ENCODE results near the gene OR51F1. TPM values are rescaled to one million over a fixed set of nuclear protein-coding genes. Genes with fewer than 3 reads are reported as not detected.
"Not testable (repeated sequence)": the region's sequence is repeated elsewhere in the genome, so short reads cannot be mapped to it uniquely, and the experiment has no call there.

Gene OR51F1
- total RNA-seq, 4 donors from 2014 or later = not detected

GRCh38 chr11:4748438-4748837 is 21.3 kb downstream of the OR51F1 start:
- DNase-seq (ENCODE audit: low spot score in 2 of 2) = no peak
- 63 to 65% methylated on average over 6 of the region's 6 CpGs for WGBS, 2 donors
- TF ChIP-seq CTCF (IDR thresholded peaks at IDR 0.05) = no peak
- no peak for TF ChIP-seq POLR2A (IDR thresholded peaks at IDR 0.05)
- H3K4me3 ChIP-seq (ENCODE audit: low read depth, poor library complexity, severe bottlenecking) = no peak overlapping the region
- intact Hi-C loops (cut with DNase I; ENCODE audit: low total_unique reads) = no loop called here

- TF ChIP-seq CTCF (IDR thresholded peaks at IDR 0.05) (no peak), POLR2A (IDR thresholded peaks at IDR 0.05) (no peak)
- no peak for DNase-seq (ENCODE audit: low spot score in 2 of 2)
- intact Hi-C loops (cut with DNase I; ENCODE audit: low total_unique reads) = no loop called here
- WGBS, 2 donors = 81 to 88% methylated on average over 2 of the region's 2 CpGs
- no peak overlapping the region for H3K4me3 ChIP-seq (ENCODE audit: low read depth, poor library complexity, severe bottlenecking)
These were observed 29.0 kb downstream of the OR51F1 start for GRCh38 chr11:4740735-4741134.

GRCh38 chr11:4727171-4727570 is 42.6 kb downstream of the OR51F1 start:
- DNase-seq (ENCODE audit: low spot score in 2 of 2) = no peak
- TF ChIP-seq CTCF (IDR thresholded peaks at IDR 0.05) = no peak
- TF ChIP-seq POLR2A (IDR thresholded peaks at IDR 0.05) = no peak
- 88 to 91% methylated on average over 2 of the region's 2 CpGs for WGBS, 2 donors
- intact Hi-C loops (cut with DNase I; ENCODE audit: low total_unique reads) = no loop called here
- H3K4me3 ChIP-seq (ENCODE audit: low read depth, poor library complexity, severe bottlenecking) = no peak overlapping the region

- 88 to 91% methylated on average over 33 of the region's 33 CpGs for WGBS, 2 donors
- H3K4me3 ChIP-seq (ENCODE audit: low read depth, poor library complexity, severe bottlenecking); intact Hi-C loops (cut with DNase I; ENCODE audit: low total_unique reads); DNase-seq (ENCODE audit: low spot score in 2 of 2): not testable (repeated sequence)
These were observed 46.9 kb downstream of the OR51F1 start for GRCh38 chr11:4722616-4723534.

Other genes with a start within 250 kb of the OR51F1 start
- not detected for gene OR52M1, start 224.7 kb downstream of the OR51F1 start, total RNA-seq
- not detected for gene OR52I2, start 188.2 kb downstream of the OR51F1 start, total RNA-seq
- not detected for gene OR52I1, start 175.9 kb downstream of the OR51F1 start, total RNA-seq
- 10 to 100 TPM in 1 of 4 donors, 1 to 10 TPM in 3; 7.3 to 12.5 (median 8.9) TPM for gene TRIM68, start 161.7 kb downstream of the OR51F1 start, total RNA-seq
- gene OR51D1, start 132.5 kb downstream of the OR51F1 start, total RNA-seq = not detected
- gene OR51E1, start 126.0 kb downstream of the OR51F1 start, total RNA-seq = under 1 TPM; 0.11 to 0.39 (median 0.21) TPM
- gene OR51E2, start 72.1 kb downstream of the OR51F1 start, total RNA-seq = under 1 TPM in 2 of 4 donors, not detected in 2; 0.10 to 0.30 TPM
- not detected for gene MMP26, start 65.2 kb downstream of the OR51F1 start, total RNA-seq
- gene OR52R1, start 34.4 kb upstream of the OR51F1 start, total RNA-seq = not detected
- not detected for gene OR51F2, start 51.4 kb upstream of the OR51F1 start, total RNA-seq
- gene OR51S1, start 79.3 kb upstream of the OR51F1 start, total RNA-seq = not detected
- not detected for gene OR51T1, start 112.0 kb upstream of the OR51F1 start, total RNA-seq
- gene OR51A7, start 133.8 kb upstream of the OR51F1 start, total RNA-seq = not detected
- gene OR51G2, start 149.4 kb upstream of the OR51F1 start, total RNA-seq = not detected
- not detected for gene OR51G1, start 154.4 kb upstream of the OR51F1 start, total RNA-seq
- not detected for gene OR51A4, start 177.7 kb upstream of the OR51F1 start, total RNA-seq
- gene OR51A2, start 185.8 kb upstream of the OR51F1 start, total RNA-seq = not detected
- not detected for gene OR51L1, start 224.9 kb upstream of the OR51F1 start, total RNA-seq